SW480 (cell line): ENCODE data around the gene MAL.

ENCODE experiments used
- DNase-seq: peaks from one replicate; pipeline ENCODE4 v3.0.0-alpha.2; 2016; ENCODE audit warnings: low spot score

The MAL gene

GRCh38 chr2:95048825-95049682 lies 23.5 kb downstream of the MAL start:
- no peak for DNase-seq

DNA sequence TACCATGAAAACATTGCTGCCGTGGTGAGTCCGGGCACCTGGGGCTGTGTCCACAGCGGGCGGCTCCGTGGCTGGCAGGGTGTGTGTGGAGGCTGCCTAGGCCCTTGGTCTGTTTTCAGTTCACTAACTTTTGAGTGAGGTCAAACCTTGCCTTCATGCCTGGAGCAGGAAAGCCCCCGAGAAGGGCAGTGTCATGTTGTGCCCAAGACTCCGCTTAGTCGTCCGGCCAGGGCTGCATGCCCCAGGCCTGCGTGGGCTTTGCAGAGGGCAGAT lies 24.1 kb downstream of the MAL start:
- no peak for DNase-seq

DNA sequence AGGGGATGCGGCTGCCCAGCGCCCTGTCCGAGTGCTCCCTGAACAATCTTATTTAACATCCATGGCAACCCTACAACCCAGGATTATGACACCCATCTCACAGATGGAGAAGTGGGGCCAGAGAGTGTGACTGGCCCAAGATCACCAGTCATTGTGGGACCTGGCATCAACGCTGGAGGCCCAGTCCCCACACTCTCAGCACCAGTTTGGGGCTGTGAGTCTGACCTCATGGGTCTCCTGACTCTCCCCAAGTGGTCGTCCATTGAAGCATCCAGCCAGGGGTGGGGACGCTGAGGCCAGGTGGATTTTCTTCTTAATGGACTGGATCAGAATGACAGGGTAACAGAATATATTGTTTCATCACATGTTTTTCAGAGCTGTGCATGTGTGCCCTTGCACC lies 24.5 kb downstream of the MAL start:
- no peak for DNase-seq

DNA sequence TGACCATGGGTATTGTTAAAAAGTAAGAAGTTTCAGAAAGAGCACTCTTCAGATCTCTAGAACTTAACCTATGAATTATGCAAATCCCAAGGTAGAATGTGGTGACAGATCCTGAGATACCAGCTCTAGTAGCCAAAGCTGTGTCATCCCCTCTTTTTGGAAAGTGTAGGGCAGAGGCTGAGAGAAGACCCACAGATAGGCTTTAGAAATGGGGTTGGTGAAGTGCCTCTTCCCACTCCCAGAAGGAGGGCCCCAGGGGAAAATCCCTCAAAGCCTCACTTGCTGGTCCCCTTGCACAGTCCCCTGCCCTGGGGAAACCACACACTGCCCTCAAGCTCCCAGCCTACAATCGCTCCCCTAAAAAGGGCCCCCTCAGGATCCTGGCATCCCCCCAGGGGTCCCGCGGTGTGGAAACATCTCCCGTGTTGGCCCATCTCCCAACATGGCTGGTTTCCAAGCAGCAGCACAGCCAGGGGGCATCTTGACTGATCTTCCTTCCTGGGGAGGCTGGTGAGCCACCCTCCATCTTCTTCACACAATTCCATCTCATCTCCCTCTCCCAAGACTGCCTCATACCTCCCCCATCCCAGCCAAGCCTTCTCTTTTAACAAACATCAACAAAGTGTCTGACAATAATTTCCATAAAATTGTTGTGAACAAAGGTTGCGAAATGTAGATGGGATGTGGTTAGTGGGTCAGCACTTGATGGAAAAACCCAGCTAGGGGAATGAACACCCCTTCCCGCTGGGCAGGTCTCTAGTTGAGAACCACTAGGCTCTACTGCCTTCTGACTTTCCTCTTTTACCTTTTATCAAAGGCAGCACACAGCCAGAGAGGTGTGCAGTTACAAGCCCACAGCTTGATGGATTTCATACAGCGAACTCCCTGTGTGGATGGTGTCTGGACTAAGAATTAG lies 25.1 kb downstream of the MAL start:
- no peak for DNase-seq

DNA sequence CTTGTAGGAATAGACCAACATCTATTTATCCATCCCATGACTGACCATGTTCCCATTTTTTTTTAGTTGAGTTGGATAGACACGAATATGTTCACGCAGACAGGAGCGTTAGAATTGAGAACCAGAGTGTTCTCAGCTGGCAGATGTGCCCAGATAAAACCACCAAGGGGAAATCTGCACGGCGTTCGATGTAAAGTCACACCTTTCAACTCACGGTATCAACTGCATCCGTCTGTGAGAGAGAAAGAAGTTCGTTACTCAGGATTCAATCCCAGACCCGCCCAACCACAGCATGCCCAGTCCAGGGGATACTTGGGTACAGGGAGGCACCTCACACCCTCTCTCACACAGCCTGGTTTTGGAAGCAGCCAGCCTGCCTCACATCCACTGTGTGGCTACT lies 26.1 kb downstream of the MAL start:
- no peak for DNase-seq

GRCh38 chr2:95052307-95052706 lies 26.8 kb downstream of the MAL start:
- DNase-seq, result no peak

DNA sequence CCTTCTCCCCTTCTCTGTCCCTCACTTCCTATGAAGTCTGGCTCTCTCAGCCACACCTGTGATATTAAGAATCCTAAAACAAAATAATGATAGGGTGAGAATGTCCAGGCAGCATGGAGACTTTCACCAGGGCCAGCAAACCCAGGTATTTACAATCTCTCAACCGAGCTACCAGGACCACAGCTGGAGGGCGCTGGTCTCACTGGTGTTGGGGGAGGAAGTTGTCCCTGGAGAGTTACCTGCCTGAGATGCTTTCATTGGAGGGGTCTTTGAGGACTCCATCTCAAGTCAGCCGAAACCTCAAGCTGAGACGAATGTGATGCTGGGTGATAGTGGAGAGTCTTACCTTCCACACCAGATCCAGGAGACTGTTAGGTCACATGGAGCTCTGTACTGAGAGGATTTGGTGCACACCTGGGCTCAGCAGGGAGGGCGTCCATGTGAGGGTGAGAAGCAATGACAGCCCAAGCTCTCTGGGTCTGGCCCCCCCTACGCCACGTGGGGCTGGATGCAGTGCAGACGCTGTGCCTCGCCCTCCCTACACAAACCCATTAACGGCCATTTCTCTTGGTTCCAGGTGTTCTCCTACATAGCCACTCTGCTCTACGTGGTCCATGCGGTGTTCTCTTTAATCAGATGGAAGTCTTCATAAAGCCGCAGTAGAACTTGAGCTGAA lies 27.4 kb downstream of the MAL start:
- no peak for DNase-seq

- peak; percentile 23 for DNase-seq
Measured at GRCh38 chr2:95053543-95053942, 28.0 kb downstream of the MAL start.

DNA sequence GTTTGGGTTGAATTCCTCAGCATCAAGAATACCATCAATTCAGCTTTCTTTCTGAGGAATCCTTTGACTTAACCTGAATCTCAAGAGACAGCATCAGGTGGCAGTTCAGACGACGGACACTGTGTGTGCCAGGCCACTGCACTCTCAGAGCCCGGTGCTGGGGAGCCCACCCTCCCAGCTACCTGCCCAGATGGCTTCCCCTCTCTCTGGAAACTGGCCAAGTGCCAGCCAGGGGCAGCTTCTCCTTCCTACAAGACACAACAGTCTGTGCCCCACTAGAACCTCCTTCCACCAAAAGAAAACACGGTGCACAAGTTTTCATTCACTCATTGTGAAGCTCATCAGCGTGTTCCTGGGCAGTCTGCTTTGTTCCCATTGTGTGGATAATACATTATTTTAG lies 28.5 kb downstream of the MAL start:
- DNase-seq, result no peak

GRCh38 chr2:95055262-95055661 lies 29.8 kb downstream of the MAL start:
- no peak for DNase-seq

DNA sequence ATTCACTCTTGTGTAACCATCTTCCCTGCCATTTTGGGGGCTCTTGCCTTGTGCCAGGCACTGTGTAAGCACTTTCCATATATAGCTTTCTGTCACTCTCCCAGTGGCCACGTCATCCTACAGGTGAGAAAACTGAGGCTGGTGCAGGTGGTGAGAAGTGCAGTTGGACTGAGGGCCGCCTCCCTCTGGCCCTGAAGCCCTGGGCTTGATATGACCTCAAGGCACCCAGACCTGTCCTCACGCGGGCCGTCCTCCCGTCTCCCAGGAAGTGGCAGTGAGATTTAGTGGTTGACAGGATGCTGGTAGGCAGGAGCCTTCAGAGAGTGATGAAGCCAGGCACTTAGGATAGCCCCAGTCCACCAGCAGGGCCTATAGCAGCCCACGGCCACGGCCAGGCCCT lies 30.5 kb downstream of the MAL start:
- no peak for DNase-seq

DNA sequence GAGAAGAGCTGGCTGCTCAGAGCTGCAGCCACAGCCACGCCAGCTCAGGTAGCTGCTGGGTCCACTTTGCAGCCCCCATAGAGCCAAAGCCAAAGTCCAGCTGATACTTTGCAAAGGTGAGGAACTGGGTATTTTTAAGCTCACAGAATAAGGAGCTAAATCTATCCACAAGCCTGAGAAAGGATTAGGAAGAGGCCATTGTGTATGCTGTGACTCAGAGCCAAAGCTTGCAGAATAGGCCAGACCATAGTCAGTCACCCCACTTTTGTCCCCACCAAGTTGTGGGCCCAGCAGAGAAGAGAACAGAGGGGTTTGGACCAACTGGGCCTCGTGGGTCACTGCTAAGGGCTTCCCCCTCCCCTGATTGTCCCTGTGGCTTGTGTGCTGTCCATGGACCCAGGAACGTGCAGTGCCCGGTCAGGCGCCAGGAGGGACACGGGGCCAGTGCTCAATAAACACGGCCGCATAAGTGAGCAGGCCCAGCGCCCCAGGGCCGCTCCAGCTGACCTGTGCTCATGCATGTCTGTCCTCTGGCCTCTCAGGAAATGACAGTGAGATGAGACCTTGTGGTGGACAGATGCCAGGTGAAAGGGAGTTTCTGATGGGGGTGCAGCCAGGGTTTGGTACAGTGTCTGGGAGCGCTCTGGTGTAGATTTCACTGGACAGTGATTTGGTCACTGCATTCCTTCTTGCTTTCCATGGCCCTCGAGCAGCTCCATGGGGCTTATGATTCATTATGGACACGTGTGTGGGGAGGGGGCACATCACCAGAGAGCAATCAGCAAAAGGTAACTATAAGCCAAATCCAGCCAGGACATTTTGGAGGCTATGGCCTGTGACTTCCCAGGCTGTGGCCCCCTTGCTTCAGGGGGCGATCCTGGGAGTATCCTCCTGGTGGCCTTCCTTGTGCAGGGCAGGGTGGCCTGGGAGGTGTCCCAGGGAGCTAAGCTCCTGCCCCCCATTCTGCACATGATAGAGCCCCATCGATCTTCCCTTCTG lies 31.3 kb downstream of the MAL start:
- DNase-seq, result no peak

DNA sequence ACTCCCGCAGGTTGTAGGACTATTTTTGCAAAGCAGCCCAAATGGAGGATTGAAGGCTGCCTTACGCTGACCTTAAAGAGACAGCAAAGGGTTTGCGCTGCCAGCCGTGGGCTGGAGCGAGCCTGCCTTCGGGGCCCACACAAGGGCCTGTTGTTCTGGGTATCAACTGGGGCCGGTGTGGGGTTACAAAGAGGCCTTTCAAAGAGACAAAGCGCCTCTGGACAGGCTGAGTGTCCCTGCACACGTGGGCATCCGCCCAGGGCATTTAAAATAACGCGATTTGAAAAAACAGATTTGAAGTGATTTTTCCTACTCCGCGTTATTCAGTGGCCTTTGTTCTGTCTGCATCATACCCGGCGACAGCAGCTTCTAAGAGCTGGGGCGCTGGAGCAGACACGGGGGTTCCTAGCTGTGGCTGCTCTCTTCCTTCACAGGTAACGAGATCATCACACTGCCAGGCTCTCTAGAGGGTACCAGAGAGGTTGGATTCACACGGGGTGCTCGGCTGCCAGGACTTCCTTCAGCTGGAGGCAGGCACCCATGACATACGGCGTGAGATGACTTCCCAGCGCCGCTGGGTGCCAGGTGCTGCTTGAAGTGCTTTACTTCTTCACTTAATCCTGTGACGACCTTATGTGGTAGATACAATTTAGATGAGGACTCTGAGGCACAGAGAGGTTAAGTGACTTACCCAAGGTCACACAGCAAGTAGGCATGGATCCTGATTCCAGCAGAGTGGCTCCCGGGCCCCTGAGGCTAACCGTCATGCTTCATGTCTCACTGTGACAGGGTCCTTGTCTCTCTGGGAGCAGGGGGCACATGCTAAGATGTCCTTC lies 32.2 kb downstream of the MAL start:
- DNase-seq, result no peak

DNA sequence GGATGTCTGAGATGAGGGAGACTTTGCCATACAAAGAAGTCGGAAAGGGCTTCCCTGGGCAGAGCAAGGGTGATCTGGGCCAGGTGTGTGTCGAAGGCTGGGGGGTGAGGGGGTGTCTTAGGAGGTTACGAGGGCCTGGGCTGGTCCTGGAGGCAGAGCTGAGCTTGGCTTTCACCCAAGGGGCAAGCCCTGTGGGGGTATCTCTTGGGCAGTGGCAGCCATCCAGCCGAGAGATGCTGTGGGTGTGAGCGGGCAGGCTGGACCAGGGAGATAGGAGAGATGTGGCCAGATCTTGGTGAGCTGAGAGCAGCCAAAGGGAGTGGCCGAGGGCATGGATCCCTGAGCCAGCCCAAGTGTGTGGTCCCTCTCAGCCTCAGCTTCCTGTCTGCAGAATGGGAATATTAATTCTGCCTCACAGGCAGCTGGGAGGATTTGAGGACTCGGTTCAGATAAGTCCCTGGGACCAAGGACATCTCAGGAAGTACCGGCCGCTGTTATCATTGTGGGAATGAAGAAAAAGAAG lies 33.0 kb downstream of the MAL start:
- no peak for DNase-seq

DNA sequence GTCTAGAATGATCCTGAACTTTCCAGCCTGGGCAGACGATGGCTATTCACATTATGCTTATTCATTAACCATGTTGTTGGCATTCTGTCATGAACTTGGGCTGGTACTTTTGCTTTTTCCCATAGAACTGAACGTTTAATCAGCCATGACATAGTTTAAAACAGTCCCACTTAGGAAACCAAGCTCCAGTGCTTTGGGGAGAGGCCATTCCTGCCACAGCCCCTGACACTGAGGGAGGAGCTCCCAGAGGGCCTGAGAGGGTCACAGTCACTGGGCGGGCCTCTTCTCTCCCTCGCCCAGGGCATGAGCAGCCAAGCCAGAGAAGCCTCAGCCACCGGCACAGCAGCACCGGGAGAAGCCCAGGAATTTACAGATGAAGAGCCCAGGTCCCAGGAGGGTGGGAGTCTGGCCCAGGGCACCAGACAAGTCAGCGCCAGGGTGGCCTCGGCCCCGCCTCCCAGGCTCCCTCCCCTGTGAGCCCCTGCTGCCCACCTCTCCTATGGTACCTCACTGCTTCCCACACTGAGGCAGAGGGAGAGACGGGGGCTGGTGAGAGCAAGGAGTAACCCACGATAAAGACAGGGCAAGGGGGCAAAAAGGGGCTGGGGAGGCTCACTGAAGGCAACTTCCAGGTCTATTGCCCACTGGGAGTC lies 33.6 kb downstream of the MAL start:
- no peak for DNase-seq

DNA sequence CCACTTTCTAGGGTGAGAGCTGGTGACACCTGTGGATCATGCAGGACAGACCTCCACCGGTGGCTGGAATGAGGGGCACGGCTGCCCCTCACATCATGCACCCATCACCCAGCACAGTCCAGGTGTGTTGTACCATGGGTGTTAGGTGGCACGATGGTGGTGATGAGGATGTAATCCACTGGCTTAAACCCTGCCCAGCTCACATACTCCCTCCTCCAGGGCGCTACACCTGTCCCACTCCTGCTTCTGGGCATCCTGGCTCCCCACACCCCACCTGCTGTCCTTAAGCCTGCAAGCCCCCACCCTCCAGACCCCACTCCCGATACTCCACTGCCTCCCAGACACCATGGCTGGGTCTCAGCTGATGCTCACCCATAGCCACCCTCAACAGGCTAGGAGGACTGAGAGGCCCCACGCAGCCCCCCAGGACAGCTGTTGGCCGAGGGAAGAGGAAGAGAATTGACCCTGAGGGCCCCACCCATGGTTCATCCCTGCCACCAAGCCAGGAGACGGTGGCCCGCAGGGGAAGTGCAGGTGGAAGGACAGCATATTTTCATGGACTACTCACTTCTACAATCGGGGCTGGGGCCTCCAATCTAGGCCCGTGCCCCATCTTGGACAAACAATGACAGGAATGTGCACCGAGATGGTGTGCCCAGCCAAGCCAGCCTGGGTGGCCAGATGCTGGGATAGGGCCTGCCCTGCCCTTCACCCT lies 34.3 kb downstream of the MAL start:
- no peak for DNase-seq

DNA sequence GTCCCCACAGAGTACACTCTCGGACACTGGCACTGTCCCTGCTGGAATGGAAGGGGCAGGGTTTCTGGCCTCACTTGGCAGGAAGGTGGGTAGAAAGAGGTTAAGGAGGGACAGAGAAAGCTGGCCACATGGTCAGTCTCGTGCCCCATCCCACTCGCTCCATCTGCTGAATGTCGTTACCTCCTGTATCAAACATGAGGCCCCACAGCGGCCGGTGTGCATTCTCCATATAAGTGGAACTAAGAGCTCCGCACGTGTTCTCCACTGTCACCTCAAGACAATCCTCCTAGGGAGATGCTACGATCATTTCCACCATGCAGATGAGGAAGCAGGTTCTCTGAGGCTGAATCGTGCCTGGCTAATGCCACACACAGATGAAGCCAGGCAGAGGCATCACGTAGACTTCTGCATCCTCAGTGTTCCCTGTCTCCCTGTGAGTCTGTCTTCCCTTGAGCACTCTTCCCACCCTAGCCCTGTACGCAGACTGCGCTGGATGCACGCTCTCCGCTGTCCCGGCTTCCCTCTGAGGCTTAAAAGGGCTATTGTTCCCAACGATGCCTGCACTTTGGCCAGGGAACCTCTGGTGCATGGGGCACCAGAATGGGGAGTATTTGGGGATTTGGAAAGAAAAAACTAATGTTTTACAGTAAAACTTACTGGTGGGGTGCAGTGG lies 35.1 kb downstream of the MAL start:
- no peak for DNase-seq

- no peak for DNase-seq
Measured at GRCh38 chr2:95061119-95061512, 35.6 kb downstream of the MAL start.
